Lower leg skin (tissue), 4 donors: Measurements from ENCODE around the gene FILIP1. TPM values are rescaled to one million over a fixed set of nuclear protein-coding genes. Genes with fewer than 3 reads are reported as not detected.

ENCODE experiments used
- DNase-seq, 2 donors: peaks; one replicate each; pipeline ENCODE4 v3.0.0-alpha.2; 2019; ENCODE audit warnings: low spot score in 2 of 2
- H3K4me3 ChIP-seq: fragments of 200-600 bp; sonication (generic); 2 replicates; pipeline ENCODE4 v1.5.1; 2017; ENCODE audit warnings: mild to moderate bottlenecking, low read depth; ENCODE audit not compliant: poor library complexity, severe bottlenecking
- POLR2A ChIP-seq, 2 donors: fragments of 450-650 bp; IDR thresholded peaks; one replicate each; pipeline ENCODE4 v1.6.1; 2016 to 2017; ENCODE audit warnings: antibody characterized with exemption in 2 of 2, mild to moderate bottlenecking in 1 of 2, moderate library complexity in 1 of 2
- WGBS, 2 donors: methylation state at CpG; one replicate each; pipeline ENCODE4 v1.1.5; 2018; 5-methylcytosine and 5-hydroxymethylcytosine counted together
- intact Hi-C: fragments of 100-400 bp; cut with DNase I; formaldehyde crosslinking; loops from one replicate; pipeline ENCODE4 v1.15.0; 2023; ENCODE audit warnings: low total_unique reads
- microRNA-seq, 2 donors: library from miRNA; unstranded; fragments of <30 nt; microRNA quantifications; one replicate each; pipeline ENCODE4, GENCODE V29; 2016; ENCODE audit warnings: borderline replicate concordance in 2 of 2, borderline number of aligned reads in 1 of 2
- total RNA-seq, 4 donors: library from RNA; depleted of rRNA; stranded (reverse); fragments of >200 nt; gene quantifications; one replicate each; pipeline ENCODE4 v1.1.0, GENCODE V29; 2016
- TF ChIP-seq, protein P1 (sequence below), 3 donors: fragments of 450-650 bp; IDR thresholded peaks; one replicate each; pipeline ENCODE4 v1.5.1; 2016; ENCODE audit warnings: antibody characterized with exemption in 3 of 3, mild to moderate bottlenecking in 3 of 3, moderate library complexity in 2 of 3

The FILIP1 gene
- total RNA-seq, 4 donors from 2014 or later, result 0.38 to 1.6 (median 0.92) TPM

DNA sequence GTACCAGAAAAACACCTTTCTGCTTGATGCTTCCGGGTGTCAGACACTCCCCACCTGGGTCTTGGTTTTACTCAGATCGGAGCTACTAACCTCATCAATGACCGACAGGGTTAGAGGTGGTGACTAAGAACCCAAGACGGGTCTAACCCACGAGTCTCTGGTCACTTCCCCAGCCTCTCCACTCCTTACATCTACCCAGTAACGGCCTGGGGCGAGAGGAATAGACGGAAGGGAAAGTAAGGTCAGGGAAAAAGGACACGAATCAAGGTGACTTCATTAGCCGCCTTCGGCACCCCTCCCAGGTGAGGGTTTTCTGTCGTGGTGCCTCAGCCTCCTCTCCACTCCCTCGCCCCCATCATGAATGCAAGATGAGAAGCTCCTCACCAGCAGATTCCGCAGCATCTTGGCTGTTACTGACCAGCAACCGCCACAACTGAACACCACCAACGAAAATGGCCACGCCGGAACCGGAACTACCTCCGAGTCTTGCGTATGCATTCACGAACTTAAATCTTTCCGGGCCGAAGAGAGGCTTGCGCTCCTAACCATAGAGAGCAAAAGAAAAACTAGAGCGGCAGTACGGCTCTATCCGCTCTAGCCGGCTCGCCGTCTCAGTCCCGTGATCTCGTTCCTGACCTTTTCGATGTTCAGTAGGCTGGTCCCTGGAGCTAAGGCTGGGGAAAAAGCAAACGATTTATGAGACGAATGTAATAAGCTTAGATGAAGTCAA, 250.1 kb downstream of the FILIP1 start, which contains the start of gene COX7A2:
COX7A2 (minus strand) TSS at position 469 of the 730 bp plus-strand sequence; CDS start at position 402, 67 bp downstream.
- 0% methylated on average over 36 of the region's 36 CpGs for WGBS, 2 donors
- intact Hi-C loops, result no loop called here

More for the DNA sequence above, 250.1 kb downstream of the FILIP1 start, which contains the start of gene COX7A2:
- TF ChIP-seq POLR2A (IDR thresholded peaks at IDR 0.05), result peak in 1 of 2 donors; percentile 83
- TF ChIP-seq, protein P1, sequence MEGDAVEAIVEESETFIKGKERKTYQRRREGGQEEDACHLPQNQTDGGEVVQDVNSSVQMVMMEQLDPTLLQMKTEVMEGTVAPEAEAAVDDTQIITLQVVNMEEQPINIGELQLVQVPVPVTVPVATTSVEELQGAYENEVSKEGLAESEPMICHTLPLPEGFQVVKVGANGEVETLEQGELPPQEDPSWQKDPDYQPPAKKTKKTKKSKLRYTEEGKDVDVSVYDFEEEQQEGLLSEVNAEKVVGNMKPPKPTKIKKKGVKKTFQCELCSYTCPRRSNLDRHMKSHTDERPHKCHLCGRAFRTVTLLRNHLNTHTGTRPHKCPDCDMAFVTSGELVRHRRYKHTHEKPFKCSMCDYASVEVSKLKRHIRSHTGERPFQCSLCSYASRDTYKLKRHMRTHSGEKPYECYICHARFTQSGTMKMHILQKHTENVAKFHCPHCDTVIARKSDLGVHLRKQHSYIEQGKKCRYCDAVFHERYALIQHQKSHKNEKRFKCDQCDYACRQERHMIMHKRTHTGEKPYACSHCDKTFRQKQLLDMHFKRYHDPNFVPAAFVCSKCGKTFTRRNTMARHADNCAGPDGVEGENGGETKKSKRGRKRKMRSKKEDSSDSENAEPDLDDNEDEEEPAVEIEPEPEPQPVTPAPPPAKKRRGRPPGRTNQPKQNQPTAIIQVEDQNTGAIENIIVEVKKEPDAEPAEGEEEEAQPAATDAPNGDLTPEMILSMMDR (IDR thresholded peaks at IDR 0.05), result no peak
- H3K4me3 ChIP-seq, result peak within 1 kb of the TSS; percentile 87
- peak; percentile 95 to 98 for DNase-seq

Small RNAs within 50 kb of the gene (microRNA-seq; reads per million reads assigned to microRNA genes)
- gene MIR4463, result 0 reads per million in 2 donors

Other genes starting within 250 kb of the FILIP1 start
- 100 to 1,000 TPM in 3 of 4 donors, 10 to 100 TPM in 1; 90.2 to 517 (median 146) TPM for gene COX7A2, start 250.0 kb downstream of the FILIP1 start, total RNA-seq
- gene TMEM30A, start 209.0 kb downstream of the FILIP1 start, total RNA-seq, result 10 to 100 TPM; 32.5 to 59.8 (median 54.7) TPM
- 10 to 100 TPM; 55.4 to 80.0 (median 63.1) TPM for gene SENP6, start 108.1 kb upstream of the FILIP1 start, total RNA-seq